T-cell (primary cell): ENCODE data around the gene TJP1. TPM values are rescaled to one million over a fixed set of nuclear protein-coding genes. Genes with fewer than 3 reads are reported as not detected.
"Not testable (repeated sequence)": the region's sequence is repeated elsewhere in the genome, so short reads cannot be mapped to it uniquely, and the experiment has no call there.

Experiments used
- ATAC-seq, 4 experiments: fragments of 200-7000 bp in 3 of 4; fragments of 150-1000 bp in 1 of 4; cut with Tn5 transposase; replicated peaks in 1 of 4; 1 replicate in 3 of 4; 2 replicates in 1 of 4; pipeline ENCODE4 v1.10.0; 2021; ENCODE audit warnings: moderate library complexity in 3 of 4, mild to moderate bottlenecking in 2 of 4, moderate number of reproducible peaks in 1 of 4
- CTCF ChIA-PET, 2 donors: fragments of 300-600 bp; sonication (Branson Sonifier 250); formaldehyde crosslinking; loops; one replicate each; lab custom pipeline; 2022; ENCODE audit warnings: antibody characterized with exemption in 2 of 2; lab: Charles Lee
- POLR2A ChIA-PET, 2 donors: fragments of 300-600 bp; sonication (Branson Sonifier 250); formaldehyde crosslinking; loops; one replicate each; lab custom pipeline; 2022; ENCODE audit warnings: antibody characterized with exemption in 2 of 2; lab: Charles Lee
- DNase-seq, 35 experiments: peaks; one replicate each; pipeline versions ENCODE4 v3.0.0 to v3.0.0-alpha.2; 2013 to 2023
- H3K27ac ChIP-seq: one replicate; pipeline ENCODE4 v1.5.1; 2013; ENCODE audit warnings: low read length
- H3K27me3 ChIP-seq, 2 experiments: replicated peaks in 1 of 2; 1 replicate in 1 of 2; 2 replicates in 1 of 2; pipeline versions ENCODE4 v1.6.1 to v1.7.0; 2013; ENCODE audit warnings: low read length in 1 of 2, mixed read lengths in 1 of 2; ENCODE audit not compliant: control insufficient read depth in 2 of 2, insufficient read depth in 2 of 2; ENCODE audit errors: extremely low read depth in 1 of 2
- H3K36me3 ChIP-seq, 2 donors: 1 replicate in 1 of 2; 2 replicates in 1 of 2; pipeline versions ENCODE4 v1.6.1 to v1.7.0; 2013; ENCODE audit warnings: low read length in 1 of 2; ENCODE audit not compliant: control insufficient read depth in 2 of 2, insufficient read depth in 1 of 2; ENCODE audit errors: extremely low read depth in 1 of 2
- H3K4me1 ChIP-seq, 2 experiments: 1 replicate in 1 of 2; 2 replicates in 1 of 2; pipeline versions ENCODE4 v1.6.1 to v1.7.0; 2013; ENCODE audit warnings: low read length in 2 of 2, mixed read lengths in 1 of 2; ENCODE audit not compliant: insufficient read depth in 2 of 2, control insufficient read depth in 1 of 2; ENCODE audit errors: extremely low read depth in 1 of 2
- H3K4me3 ChIP-seq, 2 donors: 1 replicate in 1 of 2; 2 replicates in 1 of 2; pipeline versions ENCODE4 v1.5.1 to v1.7.0; 2013; ENCODE audit warnings: mild to moderate bottlenecking in 2 of 2, low read length in 1 of 2, moderate library complexity in 1 of 2; ENCODE audit not compliant: control insufficient read depth in 1 of 2; ENCODE audit errors: extremely low read depth in 1 of 2
- H3K9me3 ChIP-seq: 2 replicates; pipeline ENCODE4 v1.7.0; 2013
- H3K27ac Mint-ChIP-seq, 2 donors: one replicate each; pipeline ENCODE4 v1.8.0; 2020 to 2021; ENCODE audit warnings: mild to moderate bottlenecking in 2 of 2, mixed read lengths in 2 of 2
- H3K27me3 Mint-ChIP-seq, 2 donors: one replicate each; pipeline ENCODE4 v1.8.0; 2021 to 2022; ENCODE audit warnings: mixed read lengths in 2 of 2
- H3K36me3 Mint-ChIP-seq: one replicate; pipeline ENCODE4 v1.8.0; 2021; ENCODE audit warnings: mixed read lengths
- H3K4me1 Mint-ChIP-seq, 3 donors: one replicate each; pipeline ENCODE4 v1.8.0; 2020 to 2022; ENCODE audit warnings: mixed read lengths in 3 of 3, mild to moderate bottlenecking in 1 of 3
- H3K4me3 Mint-ChIP-seq, 3 donors: one replicate each; pipeline ENCODE4 v1.8.0; 2020 to 2022; ENCODE audit warnings: mild to moderate bottlenecking in 3 of 3, mixed read lengths in 3 of 3, moderate library complexity in 3 of 3
- H3K9me3 Mint-ChIP-seq, 3 donors: one replicate each; pipeline ENCODE4 v1.8.0; 2020 to 2022; ENCODE audit warnings: mixed read lengths in 3 of 3
- WGBS: methylation state at CpG from one replicate; pipeline ENCODE4 v1.1.5; 2013; ENCODE audit warnings: missing lambda C conversion rate; ENCODE audit not compliant: insufficient coverage; 5-methylcytosine and 5-hydroxymethylcytosine counted together
- total RNA-seq, 35 experiments: library from RNA in 6 of 35; stranded (reverse) in 6 of 35; fragments of 120-200 nt in 1 of 35; gene quantifications; one replicate each; pipeline versions ENCODE4 v1.2.1 to v1.2.4 and lab custom pipeline; 2013 to 2026

TJP1 gene
- total RNA-seq, 5 donors from 2014 or later (not counting 1 experiment from before 2014, with no cell fraction given): 0.41 to 0.73 (median 0.53) TPM; not detected in 2

GRCh38 chr15:29785642-29786041, 36.6 kb downstream of the TJP1 start:
- H3K4me3 Mint-ChIP-seq: no peak overlapping the region
- H3K9me3 Mint-ChIP-seq: peaks cover 0 to 8% (median 0%) of the 10 kb centered on the region in 3 donors
- Histone ChIP-seq H3K4me1 (no peaks in the 10 kb centered on the region), H3K27ac (no peak overlapping the region), H3K27me3 (no peaks in the 10 kb centered on the region), H3K9me3 (no peaks in the 10 kb centered on the region), H3K36me3 (no peaks in the 10 kb centered on the region), H3K4me3 (no peak overlapping the region)
- WGBS: 64% methylated on average over 1 of the region's 1 CpG
- no peak overlapping the region for H3K27ac Mint-ChIP-seq
- ChIA-PET POLR2A (no interaction called here), CTCF (no interaction called here)
- DNase-seq: no peak
- H3K36me3 Mint-ChIP-seq: no peaks in the 10 kb centered on the region
- ATAC-seq: no peak
- H3K27me3 Mint-ChIP-seq: peaks cover 5 to 24% of the 10 kb centered on the region in 2 donors
- no peaks in the 10 kb centered on the region for H3K4me1 Mint-ChIP-seq

- CTCF ChIA-PET: no interaction called here
- POLR2A ChIA-PET: no interaction called here
- no peak overlapping the region for H3K27ac ChIP-seq
- Mint-ChIP-seq H3K27me3 (peaks cover 3 to 27% of the 10 kb centered on the region in 2 donors), H3K9me3 (peaks cover 0 to 11% (median 0%) of the 10 kb centered on the region in 3 donors), H3K4me1 (no peaks in the 10 kb centered on the region), H3K27ac (no peak overlapping the region), H3K4me3 (no peak overlapping the region), H3K36me3 (no peaks in the 10 kb centered on the region)
- no peaks in the 10 kb centered on the region for H3K27me3 ChIP-seq
- H3K4me3 ChIP-seq: no peak overlapping the region
- WGBS: 100% methylated on average over 1 of the region's 2 CpGs
- DNase-seq (no peak), ATAC-seq (no peak)
- H3K4me1 ChIP-seq: no peaks in the 10 kb centered on the region
- no peaks in the 10 kb centered on the region for H3K36me3 ChIP-seq
- no peaks in the 10 kb centered on the region for H3K9me3 ChIP-seq
These were observed 37.1 kb downstream of the TJP1 start for GRCh38 chr15:29785136-29785535.

GRCh38 chr15:29784413-29784812, 37.9 kb downstream of the TJP1 start:
- peaks cover 5 to 34% of the 10 kb centered on the region in 2 donors for H3K27me3 Mint-ChIP-seq
- H3K27ac ChIP-seq: no peak overlapping the region
- H3K36me3 Mint-ChIP-seq: no peaks in the 10 kb centered on the region
- peaks cover 0 to 11% (median 4%) of the 10 kb centered on the region in 3 donors for H3K9me3 Mint-ChIP-seq
- no peaks in the 10 kb centered on the region for H3K27me3 ChIP-seq
- ChIA-PET CTCF (no interaction called here), POLR2A (no interaction called here)
- H3K4me3 Mint-ChIP-seq: no peak overlapping the region
- DNase-seq: no peak
- H3K9me3 ChIP-seq: no peaks in the 10 kb centered on the region
- H3K27ac Mint-ChIP-seq: no peak overlapping the region
- no peaks in the 10 kb centered on the region for H3K4me1 Mint-ChIP-seq
- 87% methylated on average over 3 of the region's 7 CpGs for WGBS
- H3K4me1 ChIP-seq: no peaks in the 10 kb centered on the region
- no peaks in the 10 kb centered on the region for H3K36me3 ChIP-seq
- ATAC-seq: no peak
- no peak overlapping the region for H3K4me3 ChIP-seq

GRCh38 chr15:29782816-29783215, 39.5 kb downstream of the TJP1 start:
- POLR2A ChIA-PET, H3K4me3 ChIP-seq, H3K27me3 ChIP-seq, H3K4me1 ChIP-seq, DNase-seq, ATAC-seq, H3K36me3 ChIP-seq, H3K4me1 Mint-ChIP-seq, H3K4me3 Mint-ChIP-seq, H3K9me3 ChIP-seq, H3K27ac Mint-ChIP-seq, H3K36me3 Mint-ChIP-seq, H3K27ac ChIP-seq, CTCF ChIA-PET: not testable (repeated sequence)
- peaks cover 14 to 47% of the 10 kb centered on the region in 2 donors for H3K27me3 Mint-ChIP-seq
- 88% methylated on average over 1 of the region's 8 CpGs for WGBS
- peaks cover 0 to 11% (median 5%) of the 10 kb centered on the region in 3 donors for H3K9me3 Mint-ChIP-seq

- peaks cover 28 to 65% of the 10 kb centered on the region in 2 donors for H3K27me3 Mint-ChIP-seq
- POLR2A ChIA-PET: no interaction called here
These were observed 43.9 kb downstream of the TJP1 start for GRCh38 chr15:29778382-29778781.

GRCh38 chr15:29776859-29777258, 45.4 kb downstream of the TJP1 start:
- no peak overlapping the region for H3K4me3 Mint-ChIP-seq
- no CpG with 5 or more reads among the region's 4 CpGs for WGBS
- no peaks in the 10 kb centered on the region for H3K4me1 Mint-ChIP-seq
- Histone ChIP-seq H3K9me3 (no peaks in the 10 kb centered on the region), H3K36me3 (no peaks in the 10 kb centered on the region), H3K4me3 (no peak overlapping the region), H3K27me3 (peaks cover 0 to 3% of the 10 kb centered on the region in 2 experiments), H3K27ac (no peak overlapping the region), H3K4me1 (no peaks in the 10 kb centered on the region)
- no peak overlapping the region for H3K27ac Mint-ChIP-seq
- H3K9me3 Mint-ChIP-seq: peaks cover 0 to 9% (median 5%) of the 10 kb centered on the region in 3 donors
- DNase-seq (no peak), ATAC-seq (no peak)
- ChIA-PET POLR2A (no interaction called here), CTCF (no interaction called here)
- H3K27me3 Mint-ChIP-seq: peaks cover 32 to 62% of the 10 kb centered on the region in 2 donors
- H3K36me3 Mint-ChIP-seq: no peaks in the 10 kb centered on the region

More at GRCh38 chr15:29778382-29778781, 43.9 kb downstream of the TJP1 start:
- H3K4me1 Mint-ChIP-seq: no peaks in the 10 kb centered on the region
- no peak for DNase-seq
- CTCF ChIA-PET: no interaction called here
- no peak overlapping the region for H3K27ac ChIP-seq
- H3K9me3 ChIP-seq: no peaks in the 10 kb centered on the region
- H3K4me1 ChIP-seq: no peaks in the 10 kb centered on the region
- H3K4me3 ChIP-seq: no peak overlapping the region
- H3K4me3 Mint-ChIP-seq: no peak overlapping the region
- no peaks in the 10 kb centered on the region for H3K27me3 ChIP-seq
- no peaks in the 10 kb centered on the region for H3K36me3 ChIP-seq
- no peak overlapping the region for H3K27ac Mint-ChIP-seq
- ATAC-seq: no peak
- H3K36me3 Mint-ChIP-seq: no peaks in the 10 kb centered on the region
- H3K9me3 Mint-ChIP-seq: peaks cover 0 to 11% (median 5%) of the 10 kb centered on the region in 3 donors

- no peak for ATAC-seq
- 90% methylated on average over 2 of the region's 6 CpGs for WGBS
- CTCF ChIA-PET: no interaction called here
- POLR2A ChIA-PET: no interaction called here
- no peak overlapping the region for H3K4me3 ChIP-seq
- no peak overlapping the region for H3K27ac ChIP-seq
- H3K9me3 Mint-ChIP-seq: peaks cover 0 to 5% (median 0%) of the 10 kb centered on the region in 3 donors
- H3K4me3 Mint-ChIP-seq: no peak overlapping the region
- H3K4me1 Mint-ChIP-seq: no peaks in the 10 kb centered on the region
- no peaks in the 10 kb centered on the region for H3K36me3 Mint-ChIP-seq
- H3K4me1 ChIP-seq: no peaks in the 10 kb centered on the region
- H3K36me3 ChIP-seq: no peaks in the 10 kb centered on the region
- H3K27me3 Mint-ChIP-seq: peaks cover 29 to 47% of the 10 kb centered on the region in 2 donors
- DNase-seq: no peak
- H3K9me3 ChIP-seq: no peaks in the 10 kb centered on the region
- H3K27ac Mint-ChIP-seq: no peak overlapping the region
- peaks cover 0 to 5% of the 10 kb centered on the region in 2 experiments for H3K27me3 ChIP-seq
These were observed 47.4 kb downstream of the TJP1 start for GRCh38 chr15:29774900-29775299.
